T1000 (cell line): Measurements from ENCODE around the gene ECI2.
A peak's percentile ranks its signal among the peaks of the same experiment; 100 is the strongest.

ENCODE experiments used
- DNase-seq: peaks from one replicate; lab custom pipeline; 2025; ENCODE audit warnings: mixed read lengths; lab: John Stamatoyannopoulos, UW

Gene ECI2

GRCh38 chr6:4134841-4135664, at the start of gene ECI2:
TSS of gene ECI2 (minus strand) at chr6:4135575. CDS start at chr6:4135560, 15 bp downstream.
- peak; percentile 58 for DNase-seq

- DNase-seq: no peak
These were observed 45.4 kb upstream of the ECI2 start for GRCh38 chr6:4180652-4181255.

- no peak for DNase-seq
These were observed 44.7 kb upstream of the ECI2 start for GRCh38 chr6:4179960-4180651.

GRCh38 chr6:4178737-4179333, 43.5 kb upstream of the ECI2 start:
- DNase-seq: no peak

GRCh38 chr6:4176907-4177306, 41.5 kb upstream of the ECI2 start:
- no peak for DNase-seq

GRCh38 chr6:4174042-4174441, 38.7 kb upstream of the ECI2 start:
- no peak for DNase-seq

GRCh38 chr6:4172368-4172767, 37.0 kb upstream of the ECI2 start:
- DNase-seq: no peak

- DNase-seq: no peak
These were observed 34.9 kb upstream of the ECI2 start for GRCh38 chr6:4170297-4170696.

- DNase-seq: no peak
These were observed 33.8 kb upstream of the ECI2 start for GRCh38 chr6:4169028-4169789.

- DNase-seq: no peak
These were observed 32.5 kb upstream of the ECI2 start for GRCh38 chr6:4167833-4168232.

- DNase-seq: no peak
These were observed 31.7 kb upstream of the ECI2 start for GRCh38 chr6:4167123-4167522.

- DNase-seq: no peak
These were observed 29.1 kb upstream of the ECI2 start for GRCh38 chr6:4164456-4164855.

- no peak for DNase-seq
These were observed 28.7 kb upstream of the ECI2 start for GRCh38 chr6:4164117-4164442.

- DNase-seq: no peak
These were observed 28.2 kb upstream of the ECI2 start for GRCh38 chr6:4163408-4164116.

GRCh38 chr6:4162370-4162769, 27.0 kb upstream of the ECI2 start:
- DNase-seq: no peak

- DNase-seq: no peak
These were observed 24.1 kb upstream of the ECI2 start for GRCh38 chr6:4159491-4159890.

GRCh38 chr6:4157506-4157905, 22.1 kb upstream of the ECI2 start:
- DNase-seq: no peak

- DNase-seq: peak; percentile 49
These were observed 20.6 kb upstream of the ECI2 start for GRCh38 chr6:4155848-4156466.

GRCh38 chr6:4153514-4153985, 18.2 kb upstream of the ECI2 start:
- DNase-seq: no peak

GRCh38 chr6:4145083-4145482, 9.7 kb upstream of the ECI2 start:
- no peak for DNase-seq

GRCh38 chr6:4139272-4139671, 3.9 kb upstream of the ECI2 start:
- DNase-seq: no peak
